B cell (primary cell): ENCODE results near the gene RBM38. TPM values are rescaled to one million over a fixed set of nuclear protein-coding genes. Genes with fewer than 3 reads are reported as not detected.

ENCODE experiments used
- ATAC-seq: fragments of 200-7000 bp; cut with Tn5 transposase; one replicate; pipeline ENCODE4 v1.10.0; 2021; ENCODE audit warnings: low read depth, mild to moderate bottlenecking, moderate number of reproducible peaks, moderate library complexity
- CTCF ChIA-PET: fragments of 350-600 bp; sonication (Branson Sonifier 250); formaldehyde crosslinking; loops from one replicate; lab custom pipeline; 2021; ENCODE audit warnings: antibody characterized with exemption, inconsistent platforms; lab: Charles Lee
- POLR2A ChIA-PET: fragments of 350-600 bp; sonication (Branson Sonifier 250); formaldehyde crosslinking; loops from one replicate; lab custom pipeline; 2021; ENCODE audit warnings: antibody characterized with exemption; lab: Charles Lee
- DNase-seq: peaks from one replicate; pipeline ENCODE4 v3.0.0; 2013
- H2AFZ ChIP-seq: 2 replicates; pipeline ENCODE4 v1.6.1; 2012; ENCODE audit warnings: mild to moderate bottlenecking, low read depth, low read length; ENCODE audit not compliant: insufficient read depth, poor library complexity, severe bottlenecking
- H3K27ac ChIP-seq, 2 donors: 1 replicate in 1 of 2; 2 replicates in 1 of 2; pipeline ENCODE4 v1.5.1; 2012 to 2013; ENCODE audit warnings: low read length in 2 of 2, mild to moderate bottlenecking in 2 of 2, moderate library complexity in 1 of 2
- H3K27me3 ChIP-seq, 4 experiments: fragments of 200-600 bp in 1 of 4; sonication (generic) in 1 of 4; replicated peaks in 1 of 4; 1 replicate in 2 of 4; 2 replicates in 2 of 4; pipeline versions ENCODE4 v1.6.1 to v1.7.0; 2013 to 2016; ENCODE audit warnings: low read length in 3 of 4, mild to moderate bottlenecking in 2 of 4, mixed read lengths in 1 of 4, moderate library complexity in 1 of 4; ENCODE audit not compliant: insufficient read depth in 4 of 4, control insufficient read depth in 3 of 4; ENCODE audit errors: control extremely low read depth in 1 of 4
- H3K36me3 ChIP-seq, 2 experiments: replicated peaks in 1 of 2; 1 replicate in 1 of 2; 2 replicates in 1 of 2; pipeline versions ENCODE4 v1.6.1 to v1.7.1; 2013; ENCODE audit warnings: low read length in 1 of 2; ENCODE audit not compliant: insufficient read depth in 2 of 2, control insufficient read depth in 1 of 2; ENCODE audit errors: control extremely low read depth in 1 of 2, extremely low read depth in 1 of 2
- H3K4me1 ChIP-seq, 2 donors: fragments of 200-600 bp in 1 of 2; sonication (generic) in 1 of 2; 1 replicate in 1 of 2; 2 replicates in 1 of 2; pipeline versions ENCODE4 v1.5.1 to v1.6.1; 2013 to 2017; ENCODE audit warnings: low read length in 2 of 2; ENCODE audit not compliant: control insufficient read depth in 2 of 2, insufficient read depth in 2 of 2
- H3K4me2 ChIP-seq: replicated peaks from 2 replicates; pipeline ENCODE3; 2012; ENCODE audit warnings: mild to moderate bottlenecking, low read depth, low read length; ENCODE audit not compliant: poor library complexity, severe bottlenecking
- H3K4me3 ChIP-seq, 5 experiments: fragments of 200-600 bp in 1 of 5; sonication (generic) in 1 of 5; 1 replicate in 3 of 5; 2 replicates in 2 of 5; pipeline versions ENCODE4 v1.5.1 to v1.7.0; 2011 to 2016; ENCODE audit warnings: low read length in 4 of 5, mild to moderate bottlenecking in 4 of 5, low read depth in 2 of 5, control low read depth in 1 of 5, moderate library complexity in 1 of 5; ENCODE audit not compliant: insufficient read depth in 1 of 5; ENCODE audit errors: control extremely low read depth in 1 of 5, extremely low read depth in 1 of 5
- H3K79me2 ChIP-seq: fragments of 200-600 bp; sonication (generic); one replicate; pipeline ENCODE4 v1.6.0; 2016; ENCODE audit warnings: low read length; ENCODE audit not compliant: control insufficient read depth, insufficient read depth
- H3K9ac ChIP-seq: fragments of 200-600 bp; sonication (generic); 2 replicates; pipeline ENCODE4 v1.6.1; 2017; ENCODE audit warnings: mild to moderate bottlenecking, low read length, moderate library complexity
- H3K9me3 ChIP-seq, 3 donors: one replicate each; pipeline versions ENCODE4 v1.6.1 to v1.7.1; 2013; ENCODE audit warnings: low read length in 2 of 3; ENCODE audit not compliant: control insufficient read depth in 2 of 3, insufficient read depth in 1 of 3; ENCODE audit errors: control extremely low read depth in 1 of 3
- H4K20me1 ChIP-seq: 2 replicates; pipeline ENCODE4 v1.6.0; 2012; ENCODE audit warnings: mild to moderate bottlenecking, low read length; ENCODE audit not compliant: insufficient read depth, control insufficient read depth, poor library complexity, severe bottlenecking
- H3K27ac Mint-ChIP-seq: one replicate; pipeline ENCODE4 v1.8.0; 2021; ENCODE audit warnings: mixed read lengths
- H3K27me3 Mint-ChIP-seq: one replicate; pipeline ENCODE4 v1.8.0; 2021; ENCODE audit warnings: mixed read lengths
- H3K4me1 Mint-ChIP-seq: one replicate; pipeline ENCODE4 v1.8.0; 2021; ENCODE audit warnings: mixed read lengths
- H3K4me3 Mint-ChIP-seq: one replicate; pipeline ENCODE4 v1.8.0; 2021; ENCODE audit warnings: mixed read lengths
- H3K9me3 Mint-ChIP-seq: one replicate; pipeline ENCODE4 v1.8.0; 2022; ENCODE audit warnings: mixed read lengths; ENCODE audit not compliant: insufficient read depth
- CTCF ChIP-seq: fragments of 200-600 bp; IDR thresholded peaks from one replicate; pipeline ENCODE4 v1.8.0; 2022; ENCODE audit warnings: antibody characterized with exemption, mild to moderate bottlenecking
- EZH2 ChIP-seq: IDR thresholded peaks from 2 replicates; pipeline ENCODE4 v1.6.1; 2012; ENCODE audit warnings: borderline replicate concordance, low read depth, mild to moderate bottlenecking, moderate library complexity, low read length; ENCODE audit not compliant: insufficient read depth, poor library complexity, severe bottlenecking
- WGBS: methylation state at CpG from one replicate; pipeline ENCODE4 v1.1.5; 2013; ENCODE audit warnings: missing lambda C conversion rate; ENCODE audit not compliant: insufficient coverage; 5-methylcytosine and 5-hydroxymethylcytosine counted together
- intact Hi-C: fragments of 100-400 bp; cut with micrococcal nuclease; formaldehyde crosslinking; loops from one replicate; pipeline ENCODE4 v1.10.0; 2022
- polyA plus RNA-seq: library from polyadenylated mRNA; depleted of rRNA; stranded (reverse); fragments of >200 nt; gene quantifications from 2 replicates; pipeline ENCODE4 v1.2.3, GENCODE V29; 2012
- total RNA-seq, 2 donors: library from RNA; stranded (reverse); fragments of 120-200 nt in 1 of 2; gene quantifications; 1 replicate in 1 of 2; 2 replicates in 1 of 2; pipeline versions ENCODE4 v1.2.3 to v1.2.4, GENCODE V29; 2013 to 2022

RBM38 gene
- total and polyA plus RNA-seq, 2 donors (not counting 1 experiment from before 2014, with no cell fraction given) = 198 to 225 TPM

DNA sequence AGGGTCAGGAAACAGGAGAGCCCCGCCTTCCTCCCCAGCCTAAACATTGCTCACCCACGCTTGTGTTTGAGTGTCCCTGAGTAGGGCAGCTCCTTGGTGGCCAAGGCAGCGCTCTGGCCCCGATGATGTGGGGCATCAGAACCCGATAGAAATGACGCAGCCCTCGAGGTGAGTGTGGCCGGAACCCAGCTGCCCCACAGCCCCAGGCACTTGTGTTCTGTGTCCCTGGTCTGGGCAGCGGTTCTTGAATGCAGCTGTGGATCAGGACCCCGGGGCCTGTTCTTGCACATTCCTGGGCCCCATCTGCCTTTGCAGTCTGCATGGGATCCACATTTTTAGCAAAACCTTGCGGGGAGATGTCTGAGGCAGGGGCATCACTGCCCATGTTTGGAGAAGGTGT is 12.8 kb downstream of the RBM38 start:
- ATAC-seq = no peak
- Histone ChIP-seq H3K27me3 (no peaks in the 10 kb centered on the region), H3K36me3 (peaks cover 0 to 95% of the 10 kb centered on the region in 2 experiments), H2AFZ (no peak overlapping the region), H3K9ac (no peak overlapping the region), H3K4me3 (no peak overlapping the region), H3K4me2 (no peak overlapping the region), H3K4me1 (peaks cover 49 to 70% of the 10 kb centered on the region in 2 donors), H3K27ac (peak overlapping the region in 1 of 2 donors; percentile 53), H3K9me3 (peaks cover 0 to 4% (median 0%) of the 10 kb centered on the region in 3 donors), H3K79me2 (peaks cover 87% of the 10 kb centered on the region), H4K20me1 (peaks cover 94% of the 10 kb centered on the region)
- WGBS = 98% methylated on average over 11 of the region's 11 CpGs
- Mint-ChIP-seq H3K4me3 (no peak overlapping the region), H3K9me3 (no peaks in the 10 kb centered on the region), H3K4me1 (peaks cover 69% of the 10 kb centered on the region), H3K27me3 (no peaks in the 10 kb centered on the region), H3K27ac (no peak overlapping the region)
- no peak for DNase-seq
- intact Hi-C loops = no loop called here
- no peak for TF ChIP-seq EZH2
- ChIA-PET CTCF (interaction anchor here (0.7 to 7.1 kb wide), 2 partner anchors 15 to 30 kb away, joined by 4 to 66 read pairs; no protein-coding TSS in a partner anchor), POLR2A (interaction anchor here (1.1 kb wide), 1 partner anchor 27 kb away, joined by 3 read pairs; no protein-coding TSS in a partner anchor)

GRCh38 chr20:57404419-57405072 is 13.3 kb downstream of the RBM38 start:
- H3K4me3 Mint-ChIP-seq = no peak overlapping the region
- CTCF ChIA-PET = interaction anchor here (0.7 to 1.8 kb wide), 3 partner anchors 14 to 76 kb away, joined by 3 to 5 read pairs (median 4); no protein-coding TSS in a partner anchor
- WGBS = over 99% methylated on average over 22 of the region's 22 CpGs

More at GRCh38 chr20:57404419-57405072, 13.3 kb downstream of the RBM38 start:
- H3K27me3 Mint-ChIP-seq = no peaks in the 10 kb centered on the region
- H3K27ac Mint-ChIP-seq = peak overlapping the region; percentile 53
- ATAC-seq (no peak), DNase-seq (no peak)
- no peak overlapping the region for H3K4me3 ChIP-seq
- peaks cover 81% of the 10 kb centered on the region for H3K79me2 ChIP-seq
- H3K9me3 ChIP-seq = peaks cover 0 to 4% (median 0%) of the 10 kb centered on the region in 3 donors
- H3K36me3 ChIP-seq = peaks cover 0 to 95% of the 10 kb centered on the region in 2 experiments
- peaks cover 68% of the 10 kb centered on the region for H3K4me1 Mint-ChIP-seq
- H3K4me1 ChIP-seq = peaks cover 43 to 67% of the 10 kb centered on the region in 2 donors
- no peaks in the 10 kb centered on the region for H3K27me3 ChIP-seq
- POLR2A ChIA-PET = interaction anchor here (1.1 kb wide), 1 partner anchor 26 kb away, joined by 3 read pairs; no protein-coding TSS in a partner anchor
- intact Hi-C loops = no loop called here
- no peak overlapping the region for H3K9ac ChIP-seq
- H2AFZ ChIP-seq = no peak overlapping the region
- H3K27ac ChIP-seq = peak overlapping the region in 1 of 2 donors; percentile 53
- TF ChIP-seq EZH2 = no peak
- no peak for TF ChIP-seq CTCF
- H3K4me2 ChIP-seq = no peak overlapping the region
- H3K9me3 Mint-ChIP-seq = no peaks in the 10 kb centered on the region
- peaks cover 99% of the 10 kb centered on the region for H4K20me1 ChIP-seq
